Sigmoid colon (tissue), 7 donors: ENCODE data around the gene TLL2. TPM values are rescaled to one million over a fixed set of nuclear protein-coding genes. Genes with fewer than 3 reads are reported as not detected.

Source experiments
- DNase-seq: peaks from one replicate; pipeline ENCODE4 v3.0.0-alpha.2; 2019
- H3K27ac ChIP-seq, 4 donors: fragments of 200-600 bp; sonication (generic); one replicate each; pipeline ENCODE4 v1.5.1; 2016 to 2019; ENCODE audit warnings: mild to moderate bottlenecking in 1 of 4
- H3K27me3 ChIP-seq, 3 donors: fragments of 200-600 bp; sonication (generic); one replicate each; pipeline ENCODE4 v1.5.1; 2019; ENCODE audit warnings: mild to moderate bottlenecking in 1 of 3
- H3K36me3 ChIP-seq, 4 donors: fragments of 200-600 bp; sonication (generic); one replicate each; pipeline ENCODE4 v1.5.1; 2016 to 2019
- H3K4me1 ChIP-seq, 4 donors: fragments of 200-600 bp; sonication (generic); one replicate each; pipeline ENCODE4 v1.5.1; 2017 to 2019
- H3K4me3 ChIP-seq, 4 donors: fragments of 200-600 bp; sonication (generic); one replicate each; pipeline ENCODE4 v1.5.1; 2017 to 2019; ENCODE audit warnings: mild to moderate bottlenecking in 2 of 4, moderate library complexity in 1 of 4
- H3K9me3 ChIP-seq, 4 donors: fragments of 200-600 bp in 3 of 4; sonication (generic) in 3 of 4; one replicate each; pipeline versions ENCODE4 v1.5.1 to v1.6.1; 2013 to 2019
- CTCF ChIP-seq, 4 experiments: fragments of 450-650 bp in 3 of 4; fragments of 200-600 bp in 1 of 4; IDR thresholded peaks; one replicate each; pipeline ENCODE4 v1.5.1; 2016 to 2019; ENCODE audit warnings: antibody characterized with exemption in 4 of 4, mild to moderate bottlenecking in 3 of 4, moderate library complexity in 2 of 4
- EP300 ChIP-seq, 4 donors: sonication (generic); formaldehyde crosslinking; IDR thresholded peaks; one replicate each; pipeline ENCODE4 v1.6.1; 2017; ENCODE audit warnings: antibody characterized with exemption in 4 of 4
- POLR2A ChIP-seq, 2 donors: fragments of 450-650 bp; IDR thresholded peaks; one replicate each; pipeline ENCODE4 v1.6.1; 2016; ENCODE audit warnings: antibody characterized with exemption in 2 of 2, mild to moderate bottlenecking in 2 of 2, moderate library complexity in 2 of 2
- POLR2AphosphoS5 ChIP-seq, 4 donors: sonication (generic); formaldehyde crosslinking; IDR thresholded peaks; one replicate each; pipeline ENCODE4 v1.6.1; 2017; ENCODE audit warnings: antibody characterized with exemption in 4 of 4
- WGBS, 2 donors: extraction: QIAGEN DNeasy Blood & Tissue Kit; methylation state at CpG; one replicate each; pipeline ENCODE4 v1.1.7; 2013; 5-methylcytosine and 5-hydroxymethylcytosine counted together
- intact Hi-C: fragments of 100-400 bp; cut with DNase I; formaldehyde crosslinking; loops from one replicate; pipeline ENCODE4 v1.15.1; 2023
- polyA plus RNA-seq, 3 donors: library from polyadenylated mRNA; stranded (reverse); fragments of 200-250 nt; gene quantifications; one replicate each; pipeline ENCODE4 v1.2.3, GENCODE V29; 2013
- total RNA-seq, 4 donors: library from RNA; depleted of rRNA; stranded (reverse); fragments of >200 nt; gene quantifications; one replicate each; pipeline ENCODE4 v1.1.0, GENCODE V29; 2016
- donor health status: healthy with polysubstance abuse.
- donor health status: Bipolar disorder and iron deficiency.
- donor health status: healthy.

Gene TLL2
- total and polyA plus RNA-seq, 7 donors = 0.14 to 2.2 (median 0.36) TPM; not detected in 2

- intact Hi-C loops = no loop called here
- WGBS, 2 donors = 39 to 43% methylated on average over 3 of the region's 3 CpGs
Measured at GRCh38 chr10:96319754-96320474, 193.8 kb downstream of the TLL2 start.

DNA sequence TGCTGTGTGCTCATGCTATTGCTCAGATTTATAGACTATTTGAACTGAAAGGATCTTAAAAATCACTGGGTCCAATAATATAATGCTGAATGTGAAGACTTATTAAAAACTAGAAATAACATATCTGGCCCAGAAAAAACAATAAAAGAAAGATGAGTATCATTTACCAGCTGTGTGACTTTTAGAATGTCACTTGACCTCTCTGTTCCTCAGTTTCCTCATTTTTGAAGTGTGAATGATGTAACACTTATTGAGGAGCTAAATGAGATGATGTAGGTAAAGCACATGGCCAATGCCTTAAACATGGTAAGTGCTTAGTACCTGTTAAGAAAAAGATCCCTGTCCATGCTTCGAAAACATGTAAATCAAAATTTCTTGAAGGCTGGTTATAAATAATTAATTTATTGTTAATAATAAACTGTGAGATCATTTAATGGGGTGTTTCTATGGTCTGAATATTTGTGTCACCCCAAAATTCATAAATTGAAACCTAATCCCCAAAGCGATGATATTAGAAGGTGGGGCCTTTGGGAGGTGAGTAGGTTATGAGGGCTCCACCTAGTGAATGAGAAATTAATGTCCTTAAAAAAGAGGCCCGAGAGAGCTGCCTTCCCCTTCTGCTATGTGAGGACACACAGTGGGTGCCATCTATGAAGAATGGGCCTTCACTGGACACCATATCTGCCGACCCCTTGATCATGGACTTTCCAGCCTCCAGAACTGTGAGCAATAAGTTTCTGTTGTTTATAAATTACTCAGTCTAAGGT lies 196.5 kb downstream of the TLL2 start:
- H3K4me1 ChIP-seq = no peaks in the 10 kb centered on the region
- intact Hi-C loops = no loop called here
- H3K27me3 ChIP-seq = no peaks in the 10 kb centered on the region
- TF ChIP-seq EP300 (IDR thresholded peaks at IDR 0.05) = no peak
- TF ChIP-seq CTCF (IDR thresholded peaks at IDR 0.05) = no peak
- no peak for TF ChIP-seq POLR2AphosphoS5 (IDR thresholded peaks at IDR 0.05)
- TF ChIP-seq POLR2A (IDR thresholded peaks at IDR 0.05) = no peak
- H3K4me3 ChIP-seq = no peak overlapping the region
- H3K36me3 ChIP-seq = no peaks in the 10 kb centered on the region
- no peak overlapping the region for H3K27ac ChIP-seq
- WGBS, 2 donors = 81 to 82% methylated on average over 4 of the region's 4 CpGs
- H3K9me3 ChIP-seq = no peaks in the 10 kb centered on the region
- DNase-seq = no peak

More at GRCh38 chr10:96319754-96320474, 193.8 kb downstream of the TLL2 start:
- TF ChIP-seq POLR2AphosphoS5 (IDR thresholded peaks at IDR 0.05) (no peak), EP300 (IDR thresholded peaks at IDR 0.05) (no peak), CTCF (IDR thresholded peaks at IDR 0.05) (no peak), POLR2A (IDR thresholded peaks at IDR 0.05) (no peak)
- H3K4me3 ChIP-seq = no peak overlapping the region
- H3K27me3 ChIP-seq = no peaks in the 10 kb centered on the region
- DNase-seq = no peak
- no peak overlapping the region for H3K27ac ChIP-seq
- no peaks in the 10 kb centered on the region for H3K9me3 ChIP-seq
- no peaks in the 10 kb centered on the region for H3K36me3 ChIP-seq
- no peaks in the 10 kb centered on the region for H3K4me1 ChIP-seq

Other genes starting within 250 kb of the TLL2 start
- gene BLNK, start 242.4 kb downstream of the TLL2 start, total RNA-seq = 1 to 10 TPM in 3 of 4 donors, under 1 TPM in 1; 0.99 to 2.2 (median 1.6) TPM
- gene BLNK, start 242.4 kb downstream of the TLL2 start, polyA plus RNA-seq = 10 to 100 TPM in 1 of 3 donors, 1 to 10 TPM in 2; 8.6 to 24.0 (median 9.6) TPM
- gene DNTT, start 209.5 kb downstream of the TLL2 start, total RNA-seq = not detected
- gene DNTT, start 209.5 kb downstream of the TLL2 start, polyA plus RNA-seq = not detected
- gene OPALIN, start 154.9 kb downstream of the TLL2 start, total RNA-seq = not detected
- gene OPALIN, start 154.9 kb downstream of the TLL2 start, polyA plus RNA-seq = not detected
- 100 to 1,000 TPM; 104 to 115 (median 108) TPM for gene TM9SF3, start 73.1 kb upstream of the TLL2 start, total RNA-seq
- gene TM9SF3, start 73.1 kb upstream of the TLL2 start, polyA plus RNA-seq = 10 to 100 TPM; 18.5 to 64.8 (median 25.2) TPM
- 10 to 100 TPM in 2 of 4 donors, 1 to 10 TPM in 2; 6.1 to 13.2 (median 9.9) TPM for gene PIK3AP1, start 206.6 kb upstream of the TLL2 start, total RNA-seq
- gene PIK3AP1, start 206.6 kb upstream of the TLL2 start, polyA plus RNA-seq = 10 to 100 TPM in 2 of 3 donors, 1 to 10 TPM in 1; 7.2 to 22.0 (median 11.6) TPM